CD4-positive, alpha-beta T cell treated with Interleukin-1 beta for 1 hour (primary cell): ENCODE results near the gene DIS3L2.

Experiments used
- DNase-seq, 2 donors: peaks; one replicate each; pipeline ENCODE4 v3.0.0-alpha.2; 2020 to 2022

DIS3L2 gene

DNA sequence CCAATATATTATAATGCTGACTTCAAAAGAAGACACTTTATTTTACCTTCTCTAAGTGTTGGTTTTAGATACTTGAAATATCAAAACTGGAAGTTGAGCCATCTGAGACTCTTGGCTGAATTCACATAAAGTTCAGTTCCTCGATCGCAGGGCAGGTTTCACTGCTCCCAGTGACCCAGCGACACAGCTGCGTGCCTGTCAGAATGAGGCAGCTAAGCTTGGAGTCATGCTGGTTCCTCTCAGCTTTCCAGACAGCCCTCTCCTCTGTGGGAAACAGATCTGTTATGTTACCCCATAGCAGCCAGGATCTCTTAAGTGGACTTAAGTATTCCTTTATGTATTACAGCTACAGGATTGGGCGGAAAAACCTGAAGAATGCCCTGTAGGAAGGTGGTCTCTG is 274.2 kb downstream of the DIS3L2 start:
- no peak for DNase-seq

- no peak for DNase-seq
Measured at GRCh38 chr2:232236200-232236599, 274.7 kb downstream of the DIS3L2 start.

GRCh38 chr2:232237464-232237863 is 276.0 kb downstream of the DIS3L2 start:
- DNase-seq, result no peak

DNA sequence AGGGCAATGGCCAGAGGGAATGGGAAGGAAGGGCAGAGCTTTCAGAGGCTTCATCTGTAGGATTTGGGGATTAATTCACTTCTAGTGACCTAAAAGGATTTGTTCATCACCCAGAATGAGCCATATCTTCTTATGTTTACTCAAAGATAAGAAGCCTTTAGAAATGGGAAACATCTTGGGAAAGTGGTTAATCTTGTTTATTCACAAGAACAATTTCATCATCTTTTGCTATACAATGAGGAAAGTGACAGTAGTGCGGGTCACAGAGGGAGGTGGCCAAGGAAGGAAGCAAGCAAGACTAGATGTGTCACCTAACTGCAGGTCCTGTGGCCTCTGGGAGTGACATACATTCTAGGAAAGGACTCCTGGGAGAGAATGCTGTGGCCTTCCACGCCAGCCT is 276.6 kb downstream of the DIS3L2 start:
- DNase-seq, result no peak

DNA sequence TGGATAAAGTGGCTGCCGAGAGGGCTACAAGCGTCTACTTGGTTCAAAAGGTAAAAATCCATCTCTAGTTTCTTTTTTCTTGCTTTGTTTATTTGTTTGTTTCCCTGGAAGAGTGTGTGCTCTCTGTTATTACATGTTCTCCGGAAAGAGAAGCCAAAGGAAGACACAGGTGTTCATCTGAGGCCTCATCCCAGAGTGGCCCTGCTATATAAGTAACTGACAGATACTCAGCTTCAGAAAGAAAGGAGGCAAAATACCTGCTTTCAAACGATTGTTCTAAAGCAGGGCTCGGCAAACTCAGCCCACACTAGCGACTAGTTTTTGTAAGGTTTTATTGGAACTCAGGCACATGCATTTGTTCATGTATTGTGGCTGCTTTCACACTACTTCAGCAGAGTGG is 277.1 kb downstream of the DIS3L2 start:
- DNase-seq, result no peak

- no peak for DNase-seq
Measured at GRCh38 chr2:232239951-232240681, 278.6 kb downstream of the DIS3L2 start.

- DNase-seq, result no peak
Measured at GRCh38 chr2:232240906-232241305, 279.4 kb downstream of the DIS3L2 start.

DNA sequence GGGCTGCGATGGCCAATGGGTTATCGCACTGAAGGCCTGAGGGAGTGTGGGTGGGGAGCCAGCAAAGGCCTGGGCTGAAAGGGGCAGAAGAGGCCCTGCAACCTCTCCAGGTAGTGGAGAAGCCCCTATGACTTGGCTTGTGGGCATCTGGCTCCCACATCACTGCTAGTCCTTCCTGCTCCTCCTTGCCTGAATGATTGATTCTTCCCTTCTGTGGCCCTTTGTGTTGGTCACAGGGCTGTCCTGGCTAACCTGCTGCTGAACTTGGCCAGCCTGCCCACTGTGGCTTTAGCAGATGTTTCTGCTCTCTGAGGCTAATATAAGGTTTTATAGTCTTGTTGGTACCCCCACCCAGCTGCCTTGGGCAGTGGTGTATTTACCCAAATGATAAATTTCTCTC is 280.8 kb downstream of the DIS3L2 start:
- no peak for DNase-seq

DNA sequence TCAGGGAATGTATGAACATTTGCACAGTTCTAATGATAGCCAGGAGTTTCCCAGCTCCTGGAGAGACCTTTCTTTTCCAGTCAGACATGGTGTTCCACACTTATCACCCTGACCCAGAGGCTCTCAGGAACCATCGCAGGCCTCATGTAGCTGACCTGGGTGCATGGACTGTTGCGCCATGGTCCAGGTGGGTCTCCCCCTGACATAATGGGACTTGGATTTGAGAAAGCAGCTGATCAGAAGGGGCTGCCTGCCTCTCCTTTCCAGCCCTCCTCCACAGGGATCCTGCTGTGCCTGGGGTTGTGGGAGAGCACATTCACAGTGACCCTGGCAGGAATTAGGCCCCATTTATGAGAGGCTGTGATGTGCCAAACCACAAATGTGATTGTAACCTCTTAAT is 283.6 kb downstream of the DIS3L2 start:
- DNase-seq, result no peak

DNA sequence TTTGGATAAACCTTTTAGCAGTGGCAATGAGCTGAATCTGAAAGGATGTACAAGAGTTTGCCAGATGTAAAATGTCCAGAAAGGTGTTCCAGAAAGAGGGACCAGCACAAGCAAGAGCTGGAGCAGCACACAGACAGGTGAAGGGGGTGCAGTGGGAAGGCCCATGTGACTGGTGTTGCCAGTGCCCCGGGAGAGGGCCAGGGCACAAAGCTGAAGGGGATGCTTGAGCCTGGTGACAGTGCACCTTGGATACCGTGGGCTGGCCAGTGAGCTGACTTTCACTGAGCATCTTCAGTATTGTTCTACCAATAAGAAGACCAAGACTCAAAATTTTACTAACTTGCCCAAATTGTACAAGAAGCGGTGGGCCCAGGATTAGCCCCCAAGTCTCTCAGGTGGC is 284.7 kb downstream of the DIS3L2 start:
- no peak for DNase-seq

- DNase-seq, result no peak
Measured at GRCh38 chr2:232249096-232249495, 287.6 kb downstream of the DIS3L2 start.

- no peak for DNase-seq
Measured at GRCh38 chr2:232250246-232251175, 289.0 kb downstream of the DIS3L2 start.

DNA sequence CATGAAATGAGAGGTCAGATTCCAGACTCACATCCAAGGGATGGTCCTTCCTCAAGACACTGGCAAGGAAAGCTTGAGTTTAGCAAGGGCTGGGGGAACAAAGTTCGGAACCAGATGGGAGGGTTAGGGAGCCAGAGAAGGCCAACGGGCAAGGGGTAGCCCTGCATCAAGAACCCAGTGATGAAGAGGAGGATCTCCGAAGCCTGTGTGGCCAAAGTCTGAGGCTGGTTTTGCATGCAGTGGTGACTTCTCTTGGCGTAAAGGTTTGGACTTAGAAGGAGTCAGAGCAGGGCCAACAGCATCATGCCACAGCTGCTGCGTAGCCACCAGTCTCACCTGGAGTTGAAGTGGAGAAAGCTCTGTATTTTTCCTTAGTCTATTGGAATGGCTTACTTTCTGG is 293.5 kb downstream of the DIS3L2 start:
- DNase-seq, result no peak

DNA sequence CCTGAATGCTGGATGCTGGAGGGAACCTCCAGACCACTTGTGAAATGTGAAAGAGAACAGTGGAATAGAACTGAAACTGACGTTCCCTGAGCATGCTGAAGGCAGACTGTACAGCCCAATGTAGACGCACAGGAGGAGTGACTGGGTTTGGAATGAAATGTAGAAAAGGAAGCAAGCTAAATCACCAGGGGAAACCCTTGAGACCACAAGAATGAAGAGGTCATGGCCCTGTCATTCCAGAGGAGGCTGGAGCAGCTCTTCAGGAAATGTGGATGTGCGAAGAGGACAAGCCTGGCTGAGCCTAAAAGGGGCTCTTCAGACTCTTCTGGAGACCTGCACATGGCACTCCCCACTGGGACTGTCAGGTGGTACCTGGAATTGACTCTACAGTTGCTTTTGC is 298.6 kb downstream of the DIS3L2 start:
- DNase-seq, result no peak

GRCh38 chr2:232261776-232262175 is 300.3 kb downstream of the DIS3L2 start:
- no peak for DNase-seq

DNA sequence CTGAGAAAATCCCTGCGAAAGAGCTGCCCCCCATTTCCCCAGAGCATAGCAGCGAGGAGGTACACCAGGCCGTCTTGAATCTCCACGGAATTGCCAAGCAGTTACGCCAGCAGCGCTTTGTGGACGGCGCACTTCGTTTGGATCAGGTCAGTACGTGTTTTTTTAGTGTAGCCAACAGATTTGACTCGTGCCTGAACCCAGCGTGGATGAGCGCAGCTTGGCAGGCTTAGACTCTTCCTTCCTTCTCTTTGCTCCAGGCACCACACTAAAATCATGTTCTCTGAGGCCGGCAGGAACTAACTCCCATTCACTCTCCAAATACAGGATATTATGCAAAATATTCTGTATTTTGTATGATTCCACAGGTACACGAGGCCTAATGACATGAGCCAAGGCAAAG is 301.8 kb downstream of the DIS3L2 start:
- DNase-seq, result no peak

DNA sequence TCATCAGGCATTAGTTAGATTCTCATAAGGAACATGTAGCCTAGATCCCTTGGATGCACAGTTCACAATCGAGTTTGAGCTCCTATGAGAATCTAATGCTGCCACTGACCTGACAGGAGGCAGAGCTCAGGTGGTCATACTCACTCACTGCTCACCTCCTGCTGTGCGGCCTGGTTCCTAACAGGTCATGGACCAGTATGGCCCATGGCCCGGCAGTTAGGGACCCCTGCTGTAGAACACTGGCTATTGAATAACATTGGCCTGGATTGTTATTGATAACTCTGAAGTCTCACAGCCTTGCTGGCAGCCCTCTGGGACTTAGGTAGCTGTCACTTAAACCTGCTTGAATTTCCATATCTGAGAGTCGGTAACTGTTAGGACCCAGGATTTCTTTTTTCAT is 302.6 kb downstream of the DIS3L2 start:
- no peak for DNase-seq

GRCh38 chr2:232265329-232265728 is 303.8 kb downstream of the DIS3L2 start:
- no peak for DNase-seq

DNA sequence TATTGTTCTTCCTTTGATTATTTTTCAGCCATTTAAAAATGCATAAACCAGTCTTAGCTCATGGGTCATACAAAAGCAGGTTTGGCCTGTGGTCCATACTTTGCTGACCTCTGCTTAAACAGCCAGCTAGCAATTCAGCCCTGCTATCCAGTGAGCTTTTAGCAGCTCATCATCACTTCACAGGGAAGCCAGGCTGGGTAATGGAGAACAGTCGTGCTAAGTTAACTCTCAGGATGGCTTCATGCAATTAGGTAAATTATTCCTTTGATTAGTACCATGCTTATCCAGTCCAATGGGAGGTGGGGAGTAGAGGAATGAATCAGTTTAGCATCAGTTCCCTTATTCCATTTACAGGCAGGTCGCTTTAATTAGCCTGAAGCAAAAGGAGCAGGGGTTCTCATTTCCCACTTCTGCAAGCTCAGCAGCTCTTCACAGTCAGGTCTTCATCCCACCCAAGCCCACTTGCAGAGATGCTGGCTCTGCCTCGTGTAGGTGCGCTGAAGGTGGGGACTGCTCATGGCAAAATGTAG is 307.2 kb downstream of the DIS3L2 start:
- no peak for DNase-seq

DNA sequence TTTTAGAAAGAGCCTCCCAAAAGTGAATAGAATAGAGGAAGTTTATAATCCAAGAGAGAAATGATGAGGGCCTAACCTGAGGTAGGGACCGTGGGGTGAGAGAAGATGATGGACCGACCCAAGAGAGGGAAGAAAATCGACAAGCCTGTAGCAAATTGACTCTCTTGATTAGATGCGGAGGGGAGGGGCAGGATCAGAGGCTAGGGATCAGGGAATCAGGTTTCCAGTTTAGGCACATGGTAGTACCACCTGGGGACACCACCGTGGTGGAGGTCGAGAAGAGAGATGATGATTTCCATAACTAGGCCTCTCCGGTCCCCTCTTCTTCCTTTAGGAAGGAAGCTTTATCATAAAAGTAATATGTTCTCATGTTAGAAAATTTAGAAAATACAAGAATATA is 308.4 kb downstream of the DIS3L2 start:
- DNase-seq, result no peak

- DNase-seq, result no peak
Measured at GRCh38 chr2:232273903-232274643, 312.6 kb downstream of the DIS3L2 start.

GRCh38 chr2:232275670-232276069 is 314.2 kb downstream of the DIS3L2 start:
- DNase-seq, result no peak

- DNase-seq, result no peak
Measured at GRCh38 chr2:232276084-232276732, 314.7 kb downstream of the DIS3L2 start.
